ENCODE data around the gene CMTM5.

DNA sequence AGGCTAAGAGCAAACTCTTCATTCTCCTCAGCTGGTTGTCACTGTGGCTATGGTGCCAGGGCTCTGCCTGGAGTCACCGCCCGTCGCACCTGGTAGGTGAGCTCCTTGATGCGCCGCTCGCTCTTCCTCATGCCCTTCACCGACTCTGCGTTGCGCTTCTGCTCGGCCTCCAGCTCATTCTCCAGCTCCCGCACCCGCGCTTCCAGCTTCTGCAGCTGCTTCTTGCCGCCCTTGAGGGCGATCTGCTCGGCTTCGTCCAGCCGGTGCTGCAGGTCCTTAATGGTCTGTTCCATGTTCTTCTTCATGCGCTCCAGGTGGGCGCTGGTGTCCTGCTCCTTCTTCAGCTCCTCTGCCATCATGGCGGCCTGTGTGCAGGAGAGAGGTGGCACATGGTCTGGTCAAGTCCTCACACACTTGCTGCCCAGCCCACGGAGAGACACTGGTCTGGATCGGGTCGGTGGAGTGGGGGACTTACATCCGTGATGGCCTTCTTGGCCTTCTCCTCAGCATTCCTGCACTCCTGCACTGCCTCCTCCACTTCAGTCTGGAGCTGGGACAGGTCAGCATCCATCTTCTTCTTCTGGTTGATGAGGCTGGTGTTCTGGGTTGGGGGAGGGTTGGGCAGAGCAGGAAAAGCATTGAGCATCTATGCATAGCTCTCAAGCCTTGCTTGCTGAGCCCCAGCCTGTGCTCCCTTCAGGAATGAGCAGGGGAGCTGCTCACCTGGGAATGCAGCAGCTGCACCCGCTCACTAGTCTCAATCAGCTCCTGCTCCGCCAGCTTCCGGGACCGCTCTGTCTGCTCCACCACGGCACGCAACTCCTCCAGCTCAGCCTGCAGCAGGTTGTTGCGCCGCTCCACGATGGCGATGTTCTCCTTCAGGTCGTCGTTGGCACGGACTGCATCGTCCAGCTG is 38.3 kb downstream of the CMTM5 start:
- TF ChIP-seq, protein P1, sequence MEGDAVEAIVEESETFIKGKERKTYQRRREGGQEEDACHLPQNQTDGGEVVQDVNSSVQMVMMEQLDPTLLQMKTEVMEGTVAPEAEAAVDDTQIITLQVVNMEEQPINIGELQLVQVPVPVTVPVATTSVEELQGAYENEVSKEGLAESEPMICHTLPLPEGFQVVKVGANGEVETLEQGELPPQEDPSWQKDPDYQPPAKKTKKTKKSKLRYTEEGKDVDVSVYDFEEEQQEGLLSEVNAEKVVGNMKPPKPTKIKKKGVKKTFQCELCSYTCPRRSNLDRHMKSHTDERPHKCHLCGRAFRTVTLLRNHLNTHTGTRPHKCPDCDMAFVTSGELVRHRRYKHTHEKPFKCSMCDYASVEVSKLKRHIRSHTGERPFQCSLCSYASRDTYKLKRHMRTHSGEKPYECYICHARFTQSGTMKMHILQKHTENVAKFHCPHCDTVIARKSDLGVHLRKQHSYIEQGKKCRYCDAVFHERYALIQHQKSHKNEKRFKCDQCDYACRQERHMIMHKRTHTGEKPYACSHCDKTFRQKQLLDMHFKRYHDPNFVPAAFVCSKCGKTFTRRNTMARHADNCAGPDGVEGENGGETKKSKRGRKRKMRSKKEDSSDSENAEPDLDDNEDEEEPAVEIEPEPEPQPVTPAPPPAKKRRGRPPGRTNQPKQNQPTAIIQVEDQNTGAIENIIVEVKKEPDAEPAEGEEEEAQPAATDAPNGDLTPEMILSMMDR (IDR thresholded peaks at IDR 0.05) = no peak
- no peak for TF ChIP-seq POLR2A (IDR thresholded peaks at IDR 0.05)
